Hippocampal formation (tissue), 2 donors: ENCODE results near the gene PLEKHO2.
"Not testable (repeated sequence)": the region's sequence is repeated elsewhere in the genome, so short reads cannot be mapped to it uniquely, and the experiment has no call there.

ENCODE experiments used
- DNase-seq, 2 donors: peaks; one replicate each; lab custom pipeline; 2025; lab: John Stamatoyannopoulos, UW

The PLEKHO2 gene, protein sequence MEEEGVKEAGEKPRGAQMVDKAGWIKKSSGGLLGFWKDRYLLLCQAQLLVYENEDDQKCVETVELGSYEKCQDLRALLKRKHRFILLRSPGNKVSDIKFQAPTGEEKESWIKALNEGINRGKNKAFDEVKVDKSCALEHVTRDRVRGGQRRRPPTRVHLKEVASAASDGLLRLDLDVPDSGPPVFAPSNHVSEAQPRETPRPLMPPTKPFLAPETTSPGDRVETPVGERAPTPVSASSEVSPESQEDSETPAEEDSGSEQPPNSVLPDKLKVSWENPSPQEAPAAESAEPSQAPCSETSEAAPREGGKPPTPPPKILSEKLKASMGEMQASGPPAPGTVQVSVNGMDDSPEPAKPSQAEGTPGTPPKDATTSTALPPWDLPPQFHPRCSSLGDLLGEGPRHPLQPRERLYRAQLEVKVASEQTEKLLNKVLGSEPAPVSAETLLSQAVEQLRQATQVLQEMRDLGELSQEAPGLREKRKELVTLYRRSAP

DNA sequence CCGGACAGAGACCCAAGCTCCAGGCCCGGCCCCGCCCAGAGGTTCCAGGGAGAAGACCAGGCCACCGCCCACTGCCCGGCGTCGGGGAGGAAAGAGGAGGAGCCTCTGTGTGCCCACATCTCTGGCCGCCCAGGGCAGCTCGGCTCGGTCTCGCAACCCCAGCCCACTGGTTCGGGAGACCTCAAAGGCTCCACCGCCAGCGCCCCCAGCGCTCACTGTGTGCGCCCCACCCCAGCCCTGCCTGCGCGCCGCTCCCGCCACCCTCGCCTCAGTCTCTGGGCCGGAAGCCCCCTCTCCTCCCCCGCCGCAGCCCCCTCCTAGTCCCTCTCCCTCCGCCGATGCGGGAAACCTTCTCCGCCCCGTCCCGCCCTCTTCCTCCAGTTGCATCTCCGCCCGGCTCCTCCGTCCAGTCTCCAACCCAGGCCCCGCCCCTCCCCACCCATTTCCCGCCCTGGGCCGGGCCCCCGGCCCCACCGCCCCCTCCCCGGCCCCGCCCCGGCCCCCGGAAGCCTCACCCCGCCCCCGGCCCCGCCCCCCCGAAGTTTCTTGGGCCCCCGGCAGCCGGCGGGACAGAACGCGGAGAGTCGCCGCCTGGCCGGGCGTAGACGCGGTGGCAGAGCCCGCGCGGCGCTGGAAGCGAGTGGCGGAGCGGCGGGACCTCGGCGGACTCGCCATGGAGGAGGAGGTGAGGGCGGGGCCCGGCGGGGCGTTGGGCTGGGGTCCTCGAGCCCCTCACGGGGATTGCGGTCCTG lies at the start of gene PLEKHO2:
Gene PLEKHO2 (plus strand): TSS at position 572 of the 752 bp plus-strand sequence. CDS start 102 bp downstream, at position 674.
- peak; percentile 89 to 95 for DNase-seq

GRCh38 chr15:64792282-64792681 lies 49.4 kb upstream of the PLEKHO2 start:
- no peak for DNase-seq

DNA sequence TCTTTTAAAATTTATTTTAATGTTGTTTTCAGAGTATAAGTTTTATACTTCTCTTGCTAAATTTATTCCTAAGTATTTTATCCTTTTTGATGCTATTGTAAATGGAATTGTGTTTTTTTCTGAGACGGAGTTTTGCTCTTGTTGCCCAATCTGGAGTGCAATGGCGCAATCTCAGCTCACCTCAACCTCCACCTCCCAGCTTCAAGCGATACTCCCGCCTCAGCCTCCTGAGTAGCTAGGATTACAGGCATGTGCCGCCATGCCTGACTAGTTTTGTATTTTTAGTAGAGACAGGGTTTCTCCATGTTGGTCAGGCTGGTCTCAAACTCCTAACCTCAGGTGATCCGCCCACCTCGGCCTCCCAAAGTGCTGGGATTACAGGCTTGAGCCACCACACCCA lies 46.4 kb upstream of the PLEKHO2 start:
- not testable (repeated sequence) for DNase-seq

- not testable (repeated sequence) for DNase-seq
Observed at GRCh38 chr15:64795921-64796320, 45.8 kb upstream of the PLEKHO2 start.

DNA sequence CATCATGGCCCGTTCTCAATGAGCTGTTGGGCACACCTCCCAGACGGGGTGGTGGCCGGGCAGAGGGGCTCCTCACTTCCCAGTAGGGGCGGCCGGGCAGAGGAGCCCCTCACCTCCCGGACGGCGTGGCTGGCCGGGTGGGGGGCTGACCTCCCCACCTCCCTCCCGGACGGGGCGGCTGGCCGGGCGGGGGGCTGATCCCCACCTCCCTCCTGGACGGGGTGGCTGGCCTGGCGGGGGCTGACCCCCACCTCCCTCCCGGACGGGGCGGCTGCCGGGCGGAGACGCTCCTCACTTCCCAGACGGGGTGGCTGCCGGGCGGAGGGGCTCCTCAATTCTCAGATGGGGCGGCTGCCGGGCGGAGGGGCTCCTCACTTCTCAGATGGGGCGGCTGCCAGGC lies 42.8 kb upstream of the PLEKHO2 start:
- not testable (repeated sequence) for DNase-seq

DNA sequence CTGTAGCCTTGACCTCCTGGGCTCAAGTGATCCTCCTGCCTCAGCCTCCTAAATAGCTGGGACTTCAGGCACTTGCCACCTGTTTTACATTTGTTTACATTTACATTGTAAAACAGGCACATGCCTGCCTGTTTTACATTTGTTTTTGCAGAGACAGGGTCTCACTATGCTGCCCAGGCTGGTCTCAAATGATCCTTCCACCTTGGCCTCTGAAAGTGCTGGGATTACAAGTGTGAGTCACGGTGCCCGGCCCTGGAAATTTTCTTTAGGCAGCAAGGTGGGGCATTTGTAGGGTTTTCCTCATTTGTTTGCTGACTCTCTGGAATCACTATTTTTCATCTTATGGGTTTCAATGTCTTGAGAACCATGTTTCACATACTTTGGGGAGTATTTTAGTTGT lies 41.2 kb upstream of the PLEKHO2 start:
- no peak for DNase-seq

- no peak for DNase-seq
Observed at GRCh38 chr15:64803526-64803925, 38.2 kb upstream of the PLEKHO2 start.

- no peak for DNase-seq
Observed at GRCh38 chr15:64804619-64805018, 37.1 kb upstream of the PLEKHO2 start.

GRCh38 chr15:64806509-64806908 lies 35.2 kb upstream of the PLEKHO2 start:
- no peak for DNase-seq

DNA sequence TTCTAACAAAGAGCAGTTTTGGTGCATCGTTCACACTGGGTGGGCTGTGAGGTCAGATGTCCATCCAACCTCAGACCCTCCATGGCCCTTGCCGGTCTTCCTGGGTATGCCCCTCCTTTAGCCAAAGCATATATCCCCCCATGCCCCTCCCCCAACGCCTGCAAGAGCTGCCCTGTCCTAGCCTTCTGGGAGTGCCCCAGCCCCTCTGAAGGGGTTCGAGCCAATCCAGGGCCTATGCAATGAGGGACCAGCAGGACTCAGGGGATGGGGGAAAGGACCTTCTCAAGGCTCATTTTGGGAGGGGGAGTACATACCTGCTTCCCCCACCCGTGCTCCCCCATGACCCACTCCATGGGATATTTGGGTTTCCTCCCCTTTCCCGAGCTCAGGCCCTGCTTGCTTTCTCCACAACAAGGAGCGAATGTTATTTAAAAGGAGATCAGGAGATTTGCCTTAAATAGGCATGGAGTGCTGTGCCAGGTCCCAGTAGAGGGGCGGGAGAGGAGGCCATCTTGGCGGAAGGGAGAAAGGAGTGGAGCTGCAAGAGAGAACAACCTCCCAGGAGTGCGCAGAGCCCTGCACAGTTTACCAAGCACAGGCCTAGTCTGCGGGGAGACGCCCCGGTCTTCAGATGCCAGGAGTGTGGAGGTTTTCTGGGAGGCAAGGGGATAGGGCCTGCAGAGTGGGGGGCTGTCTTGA lies 34.5 kb upstream of the PLEKHO2 start:
- DNase-seq: no peak

GRCh38 chr15:64807751-64808222 lies 33.9 kb upstream of the PLEKHO2 start:
- DNase-seq: no peak

DNA sequence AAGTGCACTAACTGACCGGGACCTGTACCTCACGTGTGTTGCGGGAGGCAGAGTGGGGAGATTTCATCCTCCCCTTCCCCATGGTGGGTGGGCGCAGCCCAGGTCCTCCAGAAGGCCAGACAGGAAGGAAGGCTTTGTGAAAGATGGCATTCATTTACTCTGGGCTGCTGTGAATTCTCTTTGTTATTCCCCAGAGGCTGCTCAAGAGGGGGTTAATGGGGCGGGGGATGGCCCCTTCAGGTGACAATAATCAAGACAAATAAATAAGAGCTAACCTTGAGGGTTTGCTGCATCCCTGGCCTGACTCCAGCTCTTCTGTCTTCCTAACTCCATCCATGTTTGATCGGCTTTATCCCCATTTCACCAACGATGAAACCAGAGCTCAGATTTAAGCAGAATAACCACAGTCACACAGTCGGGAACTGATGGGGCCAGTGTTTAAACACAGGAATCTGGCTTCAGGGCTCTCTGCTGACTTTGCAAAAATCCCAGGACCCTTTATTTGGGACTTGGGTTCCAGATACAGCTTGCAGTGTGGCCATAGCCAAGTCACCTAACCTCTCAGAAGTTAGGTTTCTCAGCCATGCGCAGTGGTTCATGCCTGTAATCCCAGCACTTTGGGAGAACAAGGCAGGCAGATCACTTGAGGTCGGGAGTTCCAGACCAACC lies 32.8 kb upstream of the PLEKHO2 start:
- no peak for DNase-seq

GRCh38 chr15:64809649-64810496 lies 31.8 kb upstream of the PLEKHO2 start:
- DNase-seq: peak; percentile 49 to 61

- no peak for DNase-seq
Observed at GRCh38 chr15:64810497-64811326, 31.0 kb upstream of the PLEKHO2 start.

- no peak for DNase-seq
Observed at GRCh38 chr15:64813075-64813474, 28.6 kb upstream of the PLEKHO2 start.

DNA sequence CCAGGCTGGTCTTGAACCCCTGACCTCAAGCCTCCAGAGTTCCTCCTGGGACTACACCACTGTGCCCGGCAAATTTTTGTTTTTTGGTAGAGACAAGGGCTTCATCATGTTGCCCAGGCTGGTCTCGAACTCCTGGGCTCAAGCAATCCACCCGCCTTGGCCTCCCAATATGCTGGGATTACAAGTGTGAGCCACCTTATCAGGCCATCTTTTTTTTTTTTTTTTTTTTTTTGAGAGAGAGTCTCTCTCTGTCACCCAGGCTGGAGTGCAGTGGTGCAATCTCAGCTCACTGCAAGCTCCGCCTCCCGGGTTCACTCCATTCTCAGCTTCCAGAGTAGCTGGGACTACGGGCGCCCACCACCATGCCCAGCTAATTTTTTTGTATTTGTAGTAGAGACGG lies 27.4 kb upstream of the PLEKHO2 start:
- DNase-seq: not testable (repeated sequence)

DNA sequence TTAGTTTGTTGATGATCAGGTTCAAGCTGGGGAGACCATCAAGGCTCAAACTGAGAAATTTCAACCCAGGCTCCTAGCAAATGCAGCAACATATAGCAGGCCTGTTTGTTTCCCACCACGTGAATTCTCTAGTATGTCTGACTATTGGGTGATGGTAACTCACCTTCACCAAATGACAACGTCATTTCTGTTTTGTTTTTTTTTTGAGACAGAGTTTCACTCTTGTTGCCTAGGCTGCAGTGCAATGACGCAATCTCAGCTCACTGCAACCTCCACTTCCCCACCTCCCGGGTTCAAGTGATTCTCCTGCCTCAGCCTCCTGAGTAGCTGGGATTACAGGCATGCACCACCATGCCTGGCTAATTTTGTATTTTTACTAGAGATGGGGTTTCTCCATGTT lies 26.8 kb upstream of the PLEKHO2 start:
- not testable (repeated sequence) for DNase-seq

DNA sequence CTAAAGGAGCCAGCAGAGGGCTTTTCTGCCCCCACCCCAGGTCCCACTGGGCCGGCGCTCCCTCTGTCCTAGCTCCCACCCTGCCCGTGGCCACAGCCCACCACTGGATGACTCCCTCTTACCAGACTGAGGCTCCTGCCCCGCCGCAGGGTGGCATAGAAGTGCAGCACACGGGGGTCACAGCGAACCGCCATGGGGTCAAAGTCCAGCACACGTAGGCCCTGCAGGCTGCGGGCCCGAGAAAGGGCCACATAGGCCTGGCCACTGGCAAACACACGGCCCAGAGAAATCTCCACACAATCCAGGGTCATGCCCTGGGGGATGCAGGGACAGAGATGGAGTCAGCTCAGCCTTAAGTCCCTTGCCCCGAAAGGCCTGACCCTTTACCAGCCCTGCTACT lies 25.3 kb upstream of the PLEKHO2 start:
- no peak for DNase-seq

- DNase-seq: no peak
Observed at GRCh38 chr15:64824929-64825430, 16.7 kb upstream of the PLEKHO2 start.
